GM12892 (cell line): ENCODE data around the gene PSMD9.
"Not testable (repeated sequence)": the region's sequence is repeated elsewhere in the genome, so short reads cannot be mapped to it uniquely, and the experiment has no call there.

Source experiments
- DNase-seq: peaks from one replicate; pipeline ENCODE4 v3.0.0; 2011; ENCODE audit not compliant: insufficient read length
- FAIRE-seq: peaks from 2 replicates; lab custom pipeline; 2011; peaks lifted over from hg19 to GRCh38; lab: Jason Lieb, UNC
- POLR2A ChIP-seq: IDR thresholded peaks from 2 replicates; pipeline ENCODE4 v1.6.1; 2011; ENCODE audit warnings: low read depth, low read length, control low read depth
- POLR2AphosphoS5 ChIP-seq: IDR thresholded peaks from 2 replicates; pipeline ENCODE4 v1.6.1; 2011; ENCODE audit warnings: low read depth, low read length, control low read depth
- TAF1 ChIP-seq: IDR thresholded peaks from 2 replicates; pipeline ENCODE4 v1.6.1; 2011; ENCODE audit warnings: low read depth, mild to moderate bottlenecking, control low read depth, low read length, borderline replicate concordance

PSMD9 gene

DNA sequence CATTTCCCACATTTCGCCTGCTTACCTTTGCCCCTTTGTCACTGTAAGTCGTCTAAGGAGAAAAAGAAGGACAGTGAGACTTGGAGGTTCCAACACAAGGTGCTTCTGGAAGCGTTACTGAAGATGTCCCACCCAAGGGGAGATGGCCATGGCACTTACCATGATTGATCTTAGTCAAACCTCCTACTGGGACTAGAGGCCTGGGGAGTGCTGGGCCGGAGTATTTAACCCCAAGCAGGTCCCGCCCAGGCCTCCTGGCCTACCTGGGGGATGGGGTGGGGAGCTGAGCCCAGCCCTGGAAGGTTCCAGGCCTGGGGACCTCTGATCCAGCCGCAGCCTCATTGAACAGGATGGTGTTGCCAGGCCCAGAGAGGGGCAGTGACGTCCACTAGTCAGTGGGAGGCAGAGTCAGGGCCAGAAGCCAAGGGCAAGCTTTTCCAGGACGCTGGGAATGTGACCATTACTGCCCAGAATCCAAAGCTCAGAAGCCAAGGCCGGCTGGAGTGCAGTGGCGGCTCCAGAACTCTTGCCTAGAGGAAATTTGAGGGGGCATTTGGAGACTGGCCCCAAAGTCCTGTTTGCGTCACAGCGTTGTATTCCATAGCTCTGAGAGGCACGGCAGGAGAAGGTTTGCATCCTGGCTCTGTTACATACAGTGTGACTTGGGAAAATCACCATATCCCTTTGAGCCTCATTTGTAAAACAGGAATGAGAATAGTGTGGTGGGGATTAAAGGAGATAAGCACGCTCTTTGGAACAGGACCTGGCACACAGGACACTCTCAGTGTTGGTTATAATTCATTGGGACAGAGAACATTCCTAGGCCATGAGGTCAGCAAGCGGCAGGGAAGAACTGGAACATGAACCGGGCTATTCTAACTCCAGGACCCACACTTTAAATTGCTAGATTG is 29.7 kb upstream of the PSMD9 start, which contains the start of gene HPD:
HPD (minus strand) TSS at position 198 of the 911 bp plus-strand sequence; CDS start at position 162, 36 bp downstream.
- FAIRE-seq (no peak), DNase-seq (no peak)
- TF ChIP-seq TAF1 (no peak), POLR2AphosphoS5 (no peak), POLR2A (no peak)

DNA sequence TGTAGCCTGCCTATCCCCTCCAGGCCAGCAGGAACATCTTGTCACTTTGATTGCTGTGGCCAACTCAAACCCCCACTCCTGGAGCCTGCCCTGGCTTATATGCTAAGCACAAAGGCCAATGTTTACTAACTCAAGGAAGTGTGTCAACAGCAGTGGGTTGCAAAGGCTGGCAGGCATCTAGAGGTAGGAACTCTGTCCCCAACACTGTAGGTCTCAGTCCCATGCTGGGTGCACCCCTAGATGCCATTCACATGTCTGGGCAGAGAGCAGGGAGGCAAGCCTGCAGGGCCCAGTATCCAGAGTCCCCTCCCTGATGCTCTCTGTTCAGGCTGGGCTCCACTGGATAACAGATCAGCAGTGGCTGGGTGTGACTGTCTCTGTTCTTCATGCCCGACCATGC is 28.3 kb upstream of the PSMD9 start:
- no peak for FAIRE-seq
- TF ChIP-seq POLR2A (no peak), POLR2AphosphoS5 (no peak), TAF1 (no peak)
- DNase-seq = no peak

DNA sequence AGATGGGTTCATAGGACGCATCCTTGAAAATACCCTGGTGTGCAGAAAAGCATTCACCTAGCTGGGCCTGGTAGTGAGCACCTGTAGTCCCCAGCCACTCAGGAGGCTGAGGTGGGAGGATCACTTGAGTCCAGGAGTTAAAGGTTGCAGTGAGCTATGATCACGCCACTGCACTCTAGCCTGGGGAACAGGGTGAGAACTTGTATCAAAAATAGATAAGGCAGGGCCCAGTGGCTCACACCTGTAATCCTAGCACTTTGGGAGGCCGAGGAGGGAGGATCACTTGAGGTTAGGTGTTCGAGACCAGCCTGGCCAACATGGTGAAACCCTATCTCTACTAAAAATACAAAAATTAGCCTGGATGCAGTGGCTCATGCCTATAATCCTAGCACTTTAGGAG is 27.9 kb upstream of the PSMD9 start:
- not testable (repeated sequence) for FAIRE-seq, DNase-seq

DNA sequence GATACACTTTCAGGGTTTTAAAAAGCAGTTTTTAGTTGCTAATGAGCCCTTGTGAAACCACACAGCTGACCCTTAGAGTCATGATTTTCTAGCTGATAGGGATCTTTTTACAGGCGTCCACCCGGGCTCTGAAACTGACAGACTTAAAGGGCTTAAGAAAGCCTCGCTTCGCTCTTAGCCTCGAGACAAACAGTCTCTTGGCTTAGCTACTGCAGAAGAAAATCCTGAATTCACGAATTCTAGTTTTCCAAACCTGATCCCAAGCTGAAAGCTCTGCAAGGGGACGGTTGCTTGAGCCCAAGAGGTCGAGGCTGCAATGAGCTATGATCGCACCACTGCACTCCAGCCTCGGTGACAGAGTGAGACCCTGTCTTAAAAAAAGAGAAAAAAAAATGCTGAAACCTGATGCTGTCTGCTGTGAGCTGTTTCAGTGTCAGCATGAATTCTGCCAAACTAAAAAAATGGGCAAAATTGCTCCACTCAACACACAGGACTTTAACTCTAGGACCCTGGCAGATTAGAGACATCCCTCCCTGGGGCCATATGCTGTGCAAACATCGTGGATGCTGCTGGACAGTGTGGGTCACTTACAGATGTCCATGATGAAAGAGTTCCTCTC is 26.8 kb upstream of the PSMD9 start:
- no peak for FAIRE-seq
- TF ChIP-seq TAF1 (no peak), POLR2A (no peak), POLR2AphosphoS5 (no peak)
- DNase-seq = no peak

DNA sequence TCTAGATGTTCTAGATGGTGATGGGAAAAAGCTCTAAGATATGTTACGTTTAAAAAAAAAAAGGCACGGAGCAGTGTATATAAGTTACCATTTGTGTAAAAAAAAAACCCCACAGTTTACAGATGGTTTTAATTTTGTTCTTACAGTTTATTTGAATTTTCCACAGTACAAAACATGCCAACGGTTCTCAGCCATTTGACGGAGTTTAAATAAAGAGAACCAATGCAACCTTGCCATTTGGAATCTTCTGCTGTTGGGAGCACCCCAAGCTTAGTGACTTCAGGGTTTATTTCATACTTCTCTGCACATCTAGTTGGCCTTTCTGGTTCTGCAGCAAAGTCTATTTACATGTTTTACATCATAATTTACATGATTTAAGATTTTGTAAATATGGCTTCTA is 22.3 kb upstream of the PSMD9 start:
- DNase-seq = no peak
- TF ChIP-seq POLR2AphosphoS5 (no peak), POLR2A (no peak), TAF1 (no peak)
- FAIRE-seq = no peak

DNA sequence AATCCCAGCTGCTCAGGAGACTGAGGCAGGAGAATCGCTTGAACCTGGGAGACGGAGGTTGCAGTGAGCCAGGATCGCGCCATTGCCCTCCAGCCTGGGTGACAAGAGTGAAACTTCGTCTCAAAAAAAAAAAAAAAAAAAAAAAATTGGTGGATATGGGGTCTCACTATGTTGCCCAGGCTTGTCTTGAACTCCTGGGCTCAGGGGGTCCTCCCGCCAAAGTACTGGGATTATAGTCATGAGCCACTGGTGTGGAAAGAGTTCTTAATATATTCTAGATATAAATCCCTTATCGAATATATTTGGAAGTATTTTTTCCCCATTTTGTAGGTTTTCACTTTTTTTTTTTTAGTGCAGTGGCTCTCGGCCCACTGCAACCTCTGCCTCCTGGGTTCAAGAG is 19.4 kb upstream of the PSMD9 start:
- FAIRE-seq, DNase-seq: not testable (repeated sequence)

DNA sequence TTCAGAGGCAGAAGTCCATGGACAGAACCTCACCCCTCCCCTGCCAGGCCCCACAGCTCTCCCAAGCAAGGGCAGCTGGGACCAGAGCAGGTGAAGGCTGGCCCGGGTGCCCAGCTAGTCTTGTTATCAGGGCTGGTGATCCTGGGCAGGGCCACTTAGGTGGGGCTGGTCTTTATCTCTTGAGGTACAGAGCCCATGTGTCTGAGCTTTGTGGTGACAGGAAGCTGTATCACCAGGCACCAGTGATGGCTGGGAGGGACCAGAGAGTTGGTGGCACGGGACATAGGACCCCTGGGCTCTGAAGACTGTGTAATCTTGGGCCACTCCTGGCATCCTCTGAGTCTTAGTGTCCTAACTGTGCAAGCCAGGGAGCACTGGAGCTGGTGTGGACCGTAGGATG is 17.1 kb upstream of the PSMD9 start:
- DNase-seq (no peak), FAIRE-seq (no peak)
- TF ChIP-seq POLR2A = no peak
- TF ChIP-seq TAF1 = no peak
- TF ChIP-seq POLR2AphosphoS5 = no peak

DNA sequence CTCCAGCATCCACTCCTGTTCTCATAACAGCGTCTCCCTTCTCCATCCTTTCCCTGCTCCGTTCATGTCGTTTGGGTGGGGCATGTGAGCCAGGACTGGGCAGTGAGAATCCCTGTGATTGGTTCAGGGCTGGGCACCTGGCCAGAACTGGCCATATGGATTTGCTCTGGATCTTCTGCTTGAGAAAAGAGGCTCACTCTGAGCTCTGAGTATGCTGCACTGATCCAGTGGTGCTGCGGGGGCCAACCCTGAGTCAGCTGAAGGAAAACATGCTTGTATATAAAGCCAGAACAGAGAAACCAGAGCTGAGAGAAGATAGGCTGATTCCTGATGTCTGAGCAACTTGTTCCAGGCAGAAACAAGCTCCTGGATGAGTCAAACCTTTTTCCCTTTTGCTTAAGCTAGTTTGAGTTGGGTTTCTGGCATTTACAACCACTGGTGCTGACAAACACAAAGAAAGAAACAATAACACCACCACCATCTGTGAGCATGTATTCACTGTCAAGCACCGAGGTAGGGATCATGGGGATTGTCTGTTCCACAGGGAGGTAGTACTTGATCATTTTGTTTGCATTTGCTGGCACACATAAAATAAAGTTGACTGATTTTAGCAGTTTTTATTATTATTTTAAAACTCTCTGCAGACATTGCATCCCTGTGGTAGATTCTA is 15.9 kb upstream of the PSMD9 start:
- no peak for FAIRE-seq
- DNase-seq = no peak
- TF ChIP-seq POLR2A (no peak), POLR2AphosphoS5 (no peak), TAF1 (no peak)

DNA sequence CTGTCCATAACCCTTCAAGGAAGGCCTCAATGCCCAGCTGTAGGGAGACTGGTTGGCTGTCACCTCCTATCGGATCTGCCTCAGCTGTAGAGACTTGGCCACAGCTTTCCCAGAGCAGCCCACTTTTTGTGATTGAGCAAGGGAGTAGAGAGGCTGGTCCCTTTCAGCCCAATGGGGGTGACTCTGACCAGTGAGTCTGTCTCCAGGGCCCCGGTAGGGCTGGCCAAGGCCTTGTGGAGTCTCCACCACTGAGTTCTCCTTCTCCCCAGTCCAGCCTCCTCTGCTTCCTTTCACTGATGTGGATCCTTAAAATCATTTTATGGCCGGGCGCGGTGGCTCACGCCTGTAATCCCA is 15.4 kb upstream of the PSMD9 start:
- TF ChIP-seq POLR2A = no peak
- no peak for TF ChIP-seq TAF1
- no peak for TF ChIP-seq POLR2AphosphoS5
- DNase-seq = no peak
- no peak for FAIRE-seq

DNA sequence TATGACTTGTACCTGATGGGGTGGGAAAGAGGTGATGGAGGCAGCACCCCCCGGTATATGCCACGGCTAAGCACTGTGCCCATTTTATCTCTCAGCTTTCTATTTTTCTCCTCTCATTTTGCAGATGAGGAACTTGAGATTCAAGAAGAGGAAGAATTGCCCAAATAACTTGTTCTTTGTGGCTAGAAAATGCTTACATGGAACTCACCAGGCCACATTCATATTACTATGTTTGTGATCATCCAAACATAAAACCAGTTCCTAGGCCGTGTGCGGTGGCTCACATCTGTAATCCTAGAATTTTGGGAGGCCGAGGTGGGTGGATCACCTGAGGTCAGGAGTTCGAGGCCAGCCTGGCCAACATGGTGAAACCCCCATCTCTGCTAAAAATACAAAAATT is 14.5 kb upstream of the PSMD9 start:
- no peak for FAIRE-seq
- TF ChIP-seq POLR2AphosphoS5 (no peak), POLR2A (no peak), TAF1 (no peak)

DNA sequence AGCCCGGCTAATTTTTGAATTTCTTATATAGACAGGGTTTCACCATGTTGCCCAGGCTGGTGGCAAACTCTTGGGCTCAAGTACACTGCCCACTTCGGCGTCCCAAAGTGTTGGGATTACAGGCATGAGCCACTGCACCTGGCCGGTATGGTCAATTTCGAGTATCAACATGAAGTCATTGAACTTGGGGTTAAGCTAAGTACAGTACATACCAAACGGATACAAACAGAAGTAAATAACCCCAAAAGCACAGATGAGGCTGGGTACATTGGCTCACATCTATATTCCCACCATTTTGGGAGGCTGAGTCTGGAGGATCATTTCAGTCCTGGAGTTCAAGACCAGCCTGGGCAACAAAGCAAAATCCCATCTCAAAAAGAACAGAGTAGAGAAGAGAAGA is 13.0 kb upstream of the PSMD9 start:
- no peak for TF ChIP-seq POLR2A
- no peak for TF ChIP-seq POLR2AphosphoS5
- TF ChIP-seq TAF1 = no peak
- no peak for FAIRE-seq
- DNase-seq = no peak

More for the DNA sequence above, 14.5 kb upstream of the PSMD9 start:
- DNase-seq = no peak

DNA sequence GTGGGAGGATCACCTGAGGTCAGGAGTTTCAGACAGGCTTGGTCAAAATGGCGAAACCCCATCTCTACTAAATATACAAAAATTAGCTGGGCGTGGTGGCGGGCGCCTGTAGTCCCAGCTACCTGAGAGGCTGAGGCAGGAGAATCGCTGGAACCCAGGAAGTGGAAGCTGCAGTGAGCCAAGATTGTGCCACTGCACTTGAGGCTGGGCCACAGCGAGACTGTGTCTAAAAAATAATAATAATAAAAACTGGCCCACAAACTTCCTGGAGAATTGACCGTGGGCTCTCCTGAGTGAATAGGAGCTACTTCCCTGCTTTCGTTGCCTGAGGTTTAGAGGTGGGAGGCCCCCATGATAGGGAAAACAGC is 12.5 kb upstream of the PSMD9 start:
- FAIRE-seq, DNase-seq: not testable (repeated sequence)
